GM12878 (cell line): ENCODE data around the gene PLA2G2C. TPM values are rescaled to one million over a fixed set of nuclear protein-coding genes. Genes with fewer than 3 reads are reported as not detected.

ENCODE experiments used
- ATAC-seq: fragments of 200-7000 bp; cut with Tn5 transposase; 3 replicates; pipeline ENCODE4 v1.9.1; 2020; ENCODE audit warnings: mild to moderate bottlenecking, moderate library complexity
- BruUV-seq: library from RNA; stranded (reverse); fragments of 400-500 nt; replicated peaks from 2 replicates; lab custom pipeline; 2021; lab: Mats Ljungman, UMichigan
- CTCF ChIA-PET: fragments of 300-600 bp; sonication (Branson Sonifier 250); formaldehyde crosslinking; extraction: SDS; loops from one replicate; lab custom pipeline; 2021; ENCODE audit warnings: inconsistent platforms; lab: Yijun Ruan, JAX
- POLR2A ChIA-PET: fragments of 350-600 bp; formaldehyde crosslinking; extraction: SDS; loops from one replicate; lab custom pipeline; 2021; ENCODE audit warnings: inconsistent platforms; lab: Charles Lee
- RAD21 ChIA-PET: fragments of 300-600 bp; sonication (Branson Sonifier 250); formaldehyde crosslinking; loops from one replicate; lab custom pipeline; 2023; ENCODE audit warnings: antibody characterized with exemption; ENCODE audit not compliant: unreplicated experiment; lab: Charles Lee
- SMC1A ChIA-PET: fragments of 300-600 bp; sonication (Branson Sonifier 250); formaldehyde crosslinking; loops from one replicate; lab custom pipeline; 2023; ENCODE audit not compliant: unreplicated experiment, uncharacterized antibody; lab: Charles Lee
- DNase-seq: peaks from one replicate; pipeline ENCODE4 v3.0.0-alpha.2; 2011; ENCODE audit warnings: low read depth, low spot score
- FAIRE-seq: peaks from 3 replicates; lab custom pipeline; 2011; peaks lifted over from hg19 to GRCh38; lab: Jason Lieb, UNC
- H2AFZ ChIP-seq: 2 replicates; pipeline ENCODE4 v1.6.0; 2011; ENCODE audit warnings: low read depth, low read length, control low read depth; ENCODE audit not compliant: control insufficient read depth
- H3K27ac ChIP-seq: 2 replicates; pipeline ENCODE4 v1.5.1; 2011; ENCODE audit warnings: control low read depth; ENCODE audit not compliant: control insufficient read depth, insufficient read depth
- H3K27me3 ChIP-seq, 2 experiments: replicated peaks in 1 of 2; 2 replicates each; pipeline versions ENCODE4 v1.6.0 to v1.6.1; 2011; ENCODE audit warnings: low read length in 1 of 2; ENCODE audit not compliant: control insufficient read depth in 2 of 2, insufficient read depth in 2 of 2
- H3K36me3 ChIP-seq, 2 experiments: 2 replicates each; pipeline ENCODE4 v1.5.1; 2011; ENCODE audit warnings: low read length in 1 of 2; ENCODE audit not compliant: control insufficient read depth in 2 of 2, insufficient read depth in 2 of 2
- H3K4me1 ChIP-seq: 2 replicates; pipeline ENCODE4 v1.6.1; 2011; ENCODE audit warnings: mild to moderate bottlenecking, low read length, moderate library complexity, mixed read lengths; ENCODE audit not compliant: control insufficient read depth, insufficient read depth
- H3K4me2 ChIP-seq: 2 replicates; pipeline ENCODE4 v1.6.0; 2011; ENCODE audit warnings: control low read depth; ENCODE audit not compliant: control insufficient read depth, insufficient read depth
- H3K4me3 ChIP-seq: fragments of 200-600 bp; sonication (generic); 2 replicates; pipeline ENCODE4 v1.5.1; 2016
- H3K79me2 ChIP-seq: 2 replicates; pipeline ENCODE4 v1.6.0; 2011; ENCODE audit warnings: low read length; ENCODE audit not compliant: control insufficient read depth, insufficient read depth
- H3K9ac ChIP-seq: 2 replicates; pipeline ENCODE4 v1.8.0; 2011; ENCODE audit warnings: low read length, control low read depth, mixed read lengths; ENCODE audit not compliant: control insufficient read depth, insufficient read depth
- H3K9me3 ChIP-seq: replicated peaks from 3 replicates; pipeline ENCODE4 v1.5.1; 2011; ENCODE audit warnings: mild to moderate bottlenecking, low read length; ENCODE audit not compliant: control insufficient read depth, insufficient read depth
- H4K20me1 ChIP-seq: 2 replicates; pipeline ENCODE4 v1.6.0; 2011; ENCODE audit not compliant: control insufficient read depth, insufficient read depth
- FOS ChIP-seq: IDR thresholded peaks from 3 replicates; pipeline ENCODE4 v1.6.1; 2011; ENCODE audit warnings: borderline replicate concordance; ENCODE audit not compliant: insufficient read length; ENCODE audit errors: extremely low read depth
- RCOR1 ChIP-seq: conservative IDR thresholded peaks from 2 replicates; pipeline ENCODE4 v1.6.1; 2012; ENCODE audit warnings: low read depth, low read length, improper control_type of control experiment
- ZNF24 ChIP-seq: fragments of 450-650 bp; IDR thresholded peaks from 2 replicates; pipeline ENCODE4 v1.6.1; 2017; ENCODE audit warnings: antibody characterized with exemption, mild to moderate bottlenecking
- ZNF687 ChIP-seq: fragments of 450-650 bp; IDR thresholded peaks from 2 replicates; pipeline ENCODE4 v1.6.1; 2017; ENCODE audit warnings: mild to moderate bottlenecking, moderate library complexity
- WGBS: methylation state at CpG from one replicate; pipeline ENCODE4 v1.1.6; 2016; ENCODE audit warnings: low lambda C conversion rate; ENCODE audit not compliant: insufficient replicate concordance, insufficient coverage; ENCODE audit errors: missing lambda C conversion rate; 5-methylcytosine and 5-hydroxymethylcytosine counted together
- in situ Hi-C: fragments of 300-500 bp; cut with MboI; formaldehyde crosslinking; loops from 9 replicates; pipeline ENCODE4 v1.14.3; 2018; ENCODE audit warnings: mixed read lengths
- intact Hi-C: fragments of 100-400 bp; cut with micrococcal nuclease; formaldehyde crosslinking; loops from one replicate; pipeline ENCODE4 v1.14.2; 2022; ENCODE audit not compliant: unreplicated experiment
- polyA plus RNA-seq, 11 experiments: library from polyadenylated mRNA; depleted of rRNA in 4 of 11; unstranded in 6 of 11; stranded (reverse) in 5 of 11; fragments of >200 nt; fragmentation: Nextera tagmentation in 4 of 11; fragmentation: Illumina TruSeq in 1 of 11; extraction: Ambion mirVana in 4 of 11; extraction: Trizol in 1 of 11; gene quantifications; 1 replicate in 1 of 11; 2 replicates in 10 of 11; pipeline versions ENCODE4 v1.2.1 to v1.2.3, GENCODE V29; 2011 to 2016; ENCODE audit warnings: inconsistent platforms in 2 of 11, missing spikeins in 2 of 11, low read depth in 1 of 11
- total RNA-seq, 4 experiments: library from RNA; depleted of rRNA in 3 of 4; stranded (reverse); fragments of >200 nt in 3 of 4; fragmentation: Illumina TruSeq in 1 of 4; extraction: Trizol in 1 of 4; gene quantifications; 2 replicates each; pipeline versions ENCODE4 v1.2.1 to v1.2.3, GENCODE V29; 2013 to 2021
- TF ChIP-seq, protein P1 (sequence below): fragments of 450-650 bp; IDR thresholded peaks from 2 replicates; pipeline ENCODE4 v1.6.1; 2017; ENCODE audit warnings: low read depth, mild to moderate bottlenecking, moderate library complexity
- TF ChIP-seq, protein P2 (sequence below): IDR thresholded peaks from 2 replicates; pipeline ENCODE4 v1.6.1; 2012; ENCODE audit warnings: improper control_type of control experiment, low read depth, low read length; ENCODE audit not compliant: insufficient replicate concordance
- TF ChIP-seq, protein P3 (sequence below): IDR thresholded peaks from 2 replicates; pipeline ENCODE4 v1.6.1; 2011; ENCODE audit warnings: borderline replicate concordance, low read depth, mild to moderate bottlenecking, moderate library complexity, low read length; ENCODE audit not compliant: insufficient read depth, poor library complexity, severe bottlenecking

PLA2G2C gene
- total and polyA plus RNA-seq, 10 of the 15 experiments (the other 5 are each of a cell fraction or from before 2014, with no cell fraction given): 0.05 TPM; not detected in 9

DNA sequence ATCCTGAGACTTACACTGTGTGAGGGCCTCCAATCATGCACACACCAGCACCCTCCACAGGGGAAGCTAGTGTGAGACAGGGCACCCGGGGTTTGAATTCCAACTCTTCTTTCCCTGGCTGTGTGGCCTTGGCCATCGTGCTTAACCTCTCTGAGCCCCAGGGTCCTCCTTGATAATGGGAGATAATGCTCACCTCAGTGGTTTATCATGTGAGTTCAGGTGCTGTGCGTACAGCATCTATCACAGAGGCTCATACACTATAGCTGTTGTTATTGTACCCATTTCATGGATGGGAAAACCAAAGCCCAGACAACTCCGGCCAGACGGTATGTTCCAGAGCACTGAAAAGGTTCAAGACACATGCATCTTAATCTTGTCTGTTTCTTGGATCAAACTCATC is 16.4 kb downstream of the PLA2G2C start (continued):
- TF ChIP-seq ZNF687: no peak
- TF ChIP-seq RCOR1: no peak
- TF ChIP-seq, all 136 proteins: peak for 0

GRCh38 chr1:20168564-20169491 is 17.5 kb downstream of the PLA2G2C start:
- Histone ChIP-seq H2AFZ (no peak overlapping the region), H3K79me2 (no peaks in the 10 kb centered on the region), H3K4me3 (no peak overlapping the region), H3K27ac (no peak overlapping the region), H3K36me3 (no peaks in the 10 kb centered on the region), H3K4me1 (peaks cover 5% of the 10 kb centered on the region), H3K9ac (no peak overlapping the region), H3K4me2 (no peak overlapping the region), H3K27me3 (no peaks in the 10 kb centered on the region; a peak in 2 of 4 replicates), H3K9me3 (no peaks in the 10 kb centered on the region; the same call in 2 of the 3 replicates), H4K20me1 (no peaks in the 10 kb centered on the region)
- no peak for FAIRE-seq
- CTCF ChIA-PET: interaction anchor here (1.6 kb wide), 1 partner anchor 26 kb away, joined by 6 read pairs; no protein-coding TSS in a partner anchor
- BruUV-seq: no TSS peak
- ATAC-seq: no peak
- DNase-seq: no peak
- 32% methylated on average over 9 of the region's 9 CpGs for WGBS
- RAD21 ChIA-PET: no interaction called here
- intact Hi-C loops (no loop called here), in situ Hi-C loops (no loop called here)
- SMC1A ChIA-PET: no interaction called here
- POLR2A ChIA-PET: no interaction called here
- TF ChIP-seq, protein P1, sequence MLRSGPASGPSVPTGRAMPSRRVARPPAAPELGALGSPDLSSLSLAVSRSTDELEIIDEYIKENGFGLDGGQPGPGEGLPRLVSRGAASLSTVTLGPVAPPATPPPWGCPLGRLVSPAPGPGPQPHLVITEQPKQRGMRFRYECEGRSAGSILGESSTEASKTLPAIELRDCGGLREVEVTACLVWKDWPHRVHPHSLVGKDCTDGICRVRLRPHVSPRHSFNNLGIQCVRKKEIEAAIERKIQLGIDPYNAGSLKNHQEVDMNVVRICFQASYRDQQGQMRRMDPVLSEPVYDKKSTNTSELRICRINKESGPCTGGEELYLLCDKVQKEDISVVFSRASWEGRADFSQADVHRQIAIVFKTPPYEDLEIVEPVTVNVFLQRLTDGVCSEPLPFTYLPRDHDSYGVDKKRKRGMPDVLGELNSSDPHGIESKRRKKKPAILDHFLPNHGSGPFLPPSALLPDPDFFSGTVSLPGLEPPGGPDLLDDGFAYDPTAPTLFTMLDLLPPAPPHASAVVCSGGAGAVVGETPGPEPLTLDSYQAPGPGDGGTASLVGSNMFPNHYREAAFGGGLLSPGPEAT: no peak
- no peak for TF ChIP-seq FOS
- TF ChIP-seq, protein P2, sequence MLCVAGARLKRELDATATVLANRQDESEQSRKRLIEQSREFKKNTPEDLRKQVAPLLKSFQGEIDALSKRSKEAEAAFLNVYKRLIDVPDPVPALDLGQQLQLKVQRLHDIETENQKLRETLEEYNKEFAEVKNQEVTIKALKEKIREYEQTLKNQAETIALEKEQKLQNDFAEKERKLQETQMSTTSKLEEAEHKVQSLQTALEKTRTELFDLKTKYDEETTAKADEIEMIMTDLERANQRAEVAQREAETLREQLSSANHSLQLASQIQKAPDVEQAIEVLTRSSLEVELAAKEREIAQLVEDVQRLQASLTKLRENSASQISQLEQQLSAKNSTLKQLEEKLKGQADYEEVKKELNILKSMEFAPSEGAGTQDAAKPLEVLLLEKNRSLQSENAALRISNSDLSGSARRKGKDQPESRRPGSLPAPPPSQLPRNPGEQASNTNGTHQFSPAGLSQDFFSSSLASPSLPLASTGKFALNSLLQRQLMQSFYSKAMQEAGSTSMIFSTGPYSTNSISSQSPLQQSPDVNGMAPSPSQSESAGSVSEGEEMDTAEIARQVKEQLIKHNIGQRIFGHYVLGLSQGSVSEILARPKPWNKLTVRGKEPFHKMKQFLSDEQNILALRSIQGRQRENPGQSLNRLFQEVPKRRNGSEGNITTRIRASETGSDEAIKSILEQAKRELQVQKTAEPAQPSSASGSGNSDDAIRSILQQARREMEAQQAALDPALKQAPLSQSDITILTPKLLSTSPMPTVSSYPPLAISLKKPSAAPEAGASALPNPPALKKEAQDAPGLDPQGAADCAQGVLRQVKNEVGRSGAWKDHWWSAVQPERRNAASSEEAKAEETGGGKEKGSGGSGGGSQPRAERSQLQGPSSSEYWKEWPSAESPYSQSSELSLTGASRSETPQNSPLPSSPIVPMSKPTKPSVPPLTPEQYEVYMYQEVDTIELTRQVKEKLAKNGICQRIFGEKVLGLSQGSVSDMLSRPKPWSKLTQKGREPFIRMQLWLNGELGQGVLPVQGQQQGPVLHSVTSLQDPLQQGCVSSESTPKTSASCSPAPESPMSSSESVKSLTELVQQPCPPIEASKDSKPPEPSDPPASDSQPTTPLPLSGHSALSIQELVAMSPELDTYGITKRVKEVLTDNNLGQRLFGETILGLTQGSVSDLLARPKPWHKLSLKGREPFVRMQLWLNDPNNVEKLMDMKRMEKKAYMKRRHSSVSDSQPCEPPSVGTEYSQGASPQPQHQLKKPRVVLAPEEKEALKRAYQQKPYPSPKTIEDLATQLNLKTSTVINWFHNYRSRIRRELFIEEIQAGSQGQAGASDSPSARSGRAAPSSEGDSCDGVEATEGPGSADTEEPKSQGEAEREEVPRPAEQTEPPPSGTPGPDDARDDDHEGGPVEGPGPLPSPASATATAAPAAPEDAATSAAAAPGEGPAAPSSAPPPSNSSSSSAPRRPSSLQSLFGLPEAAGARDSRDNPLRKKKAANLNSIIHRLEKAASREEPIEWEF: no peak
- TF ChIP-seq ZNF24: no peak
- TF ChIP-seq, protein P3, sequence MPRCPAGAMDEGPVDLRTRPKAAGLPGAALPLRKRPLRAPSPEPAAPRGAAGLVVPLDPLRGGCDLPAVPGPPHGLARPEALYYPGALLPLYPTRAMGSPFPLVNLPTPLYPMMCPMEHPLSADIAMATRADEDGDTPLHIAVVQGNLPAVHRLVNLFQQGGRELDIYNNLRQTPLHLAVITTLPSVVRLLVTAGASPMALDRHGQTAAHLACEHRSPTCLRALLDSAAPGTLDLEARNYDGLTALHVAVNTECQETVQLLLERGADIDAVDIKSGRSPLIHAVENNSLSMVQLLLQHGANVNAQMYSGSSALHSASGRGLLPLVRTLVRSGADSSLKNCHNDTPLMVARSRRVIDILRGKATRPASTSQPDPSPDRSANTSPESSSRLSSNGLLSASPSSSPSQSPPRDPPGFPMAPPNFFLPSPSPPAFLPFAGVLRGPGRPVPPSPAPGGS: no peak
